Activated CD4-positive, alpha-beta T cell treated with anti-CD3 and anti-CD28 coated beads for 1 hour (primary cell): ENCODE measurements around the gene ANGPTL2.

Source experiments
- DNase-seq: peaks from one replicate; pipeline ENCODE4 v3.0.0-alpha.2; 2020

ANGPTL2 gene

DNA sequence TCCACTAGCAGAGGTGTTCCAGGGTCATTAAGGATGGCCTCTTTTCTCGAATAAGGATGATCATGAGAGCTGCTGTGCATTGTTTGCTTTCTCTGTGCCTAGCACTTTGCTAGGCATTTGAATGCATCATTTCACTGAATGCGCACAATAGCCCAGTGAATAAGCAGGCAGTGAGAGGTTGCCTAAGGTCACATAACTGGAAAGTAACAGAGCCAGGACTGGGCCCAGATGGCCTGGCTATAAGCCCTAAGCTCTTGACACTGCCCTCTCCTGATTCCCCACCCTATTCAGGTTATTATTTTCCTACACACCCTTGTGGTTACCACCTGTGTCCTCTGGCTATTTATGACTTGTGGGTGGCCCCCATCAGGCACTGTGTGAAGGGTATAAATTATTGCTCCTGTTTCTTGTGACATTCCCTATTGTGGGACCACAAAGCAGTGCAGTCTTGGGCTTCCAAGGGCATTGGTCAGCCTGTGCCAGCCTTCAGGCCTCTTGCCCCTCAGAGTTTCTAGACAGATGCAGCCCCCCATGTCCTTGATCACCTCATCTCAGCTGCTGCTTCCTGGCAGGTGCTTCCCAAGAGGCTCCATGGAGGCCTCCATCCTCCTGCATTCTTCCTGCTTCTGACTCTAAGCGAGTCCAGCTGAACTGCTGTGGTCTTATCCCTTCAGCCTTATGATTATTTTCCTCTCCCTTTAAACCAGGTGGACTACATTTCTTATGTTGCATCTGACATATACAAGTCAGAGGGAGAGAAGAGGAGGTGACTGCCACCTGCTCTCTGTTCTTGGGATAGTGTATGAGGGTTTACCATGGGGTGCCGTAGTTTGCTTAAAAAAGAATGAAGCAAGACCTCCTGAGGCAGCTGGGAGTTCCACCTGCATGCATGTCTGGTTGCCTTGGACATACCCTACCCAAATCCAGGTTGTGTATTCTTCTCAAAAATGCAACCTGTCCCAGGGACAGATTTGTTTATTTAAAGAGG, 47.6 kb downstream of the ANGPTL2 start:
- no peak for DNase-seq

DNA sequence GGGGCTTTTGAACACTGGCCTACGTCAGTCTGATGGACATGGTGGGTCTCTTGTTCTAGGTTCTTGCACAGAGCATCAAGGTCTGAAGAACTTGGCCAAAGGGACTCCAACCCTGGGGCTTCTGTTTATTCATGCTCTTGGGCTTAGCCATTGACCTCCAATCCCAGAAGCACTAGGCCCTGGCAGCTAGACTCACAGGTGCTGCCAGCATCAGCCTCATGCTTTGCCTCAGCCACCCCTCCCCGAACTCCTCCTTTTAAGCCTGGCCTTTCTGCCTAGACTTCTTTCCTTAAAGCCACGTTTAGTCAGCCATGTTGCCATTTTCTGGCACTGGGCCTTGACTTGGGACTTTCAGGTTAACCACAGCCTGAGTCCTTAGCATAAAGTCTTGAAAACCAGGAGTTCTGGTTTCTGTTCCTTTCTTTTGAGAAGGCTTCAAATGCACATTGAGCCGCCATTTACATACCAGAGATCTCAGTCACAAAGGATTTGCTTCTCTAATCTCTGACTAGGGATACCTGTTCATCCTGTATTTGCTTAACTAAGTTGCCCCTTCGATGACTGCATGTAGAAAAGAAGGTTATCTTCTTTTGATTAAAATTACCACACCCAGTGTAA, 54.7 kb downstream of the ANGPTL2 start:
- no peak for DNase-seq

DNA sequence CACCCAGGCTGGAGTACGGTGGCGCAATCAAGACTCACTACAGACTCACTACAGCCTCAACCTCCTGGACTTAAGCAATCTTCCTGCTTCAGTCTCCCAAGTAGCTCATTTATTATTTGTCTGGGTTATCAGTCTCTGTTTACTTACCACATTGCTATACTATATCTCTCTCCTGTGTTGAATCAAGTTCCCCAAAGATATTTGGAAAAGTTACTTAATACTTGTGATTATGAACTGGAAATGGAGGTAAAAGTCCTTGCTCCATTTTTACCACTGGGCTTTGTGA, 55.6 kb downstream of the ANGPTL2 start:
- no peak for DNase-seq

DNA sequence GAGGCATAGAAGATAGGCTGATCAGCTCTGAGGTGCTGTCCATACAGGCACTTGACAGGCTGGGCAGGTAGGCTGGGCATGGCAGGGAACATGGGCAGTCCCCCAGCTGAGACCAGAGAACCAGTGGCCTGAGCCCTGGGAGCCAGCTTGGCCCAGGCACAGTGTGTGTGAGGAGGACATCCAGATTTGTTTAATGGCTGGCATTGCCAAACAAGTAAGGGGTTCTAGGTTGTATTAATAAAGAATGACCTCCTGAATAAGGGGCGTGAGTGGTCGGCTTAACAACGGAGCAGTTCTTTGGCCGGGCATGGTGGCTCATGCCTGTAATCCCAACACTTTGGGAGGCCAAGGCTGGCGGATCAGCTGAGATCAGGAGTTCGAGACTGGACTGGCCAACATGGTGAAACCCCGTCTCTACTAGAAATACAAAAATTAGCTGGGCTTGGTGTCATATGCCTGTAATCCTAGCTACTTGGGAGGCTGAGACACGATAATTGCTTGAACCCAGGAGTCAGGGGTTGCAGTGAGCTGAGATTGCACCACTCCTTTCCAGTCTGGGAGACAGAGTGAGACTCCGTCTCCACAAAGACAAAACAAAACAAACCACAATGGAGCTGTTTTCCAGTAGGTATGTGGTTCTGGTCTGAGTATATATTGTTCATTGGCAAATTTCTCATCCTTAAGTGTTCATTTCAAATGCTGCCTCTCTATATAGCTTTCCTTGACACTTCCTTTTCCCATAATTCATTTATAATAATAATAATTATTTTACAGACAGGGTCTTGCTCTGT, 56.2 kb downstream of the ANGPTL2 start:
- DNase-seq = no peak

DNA sequence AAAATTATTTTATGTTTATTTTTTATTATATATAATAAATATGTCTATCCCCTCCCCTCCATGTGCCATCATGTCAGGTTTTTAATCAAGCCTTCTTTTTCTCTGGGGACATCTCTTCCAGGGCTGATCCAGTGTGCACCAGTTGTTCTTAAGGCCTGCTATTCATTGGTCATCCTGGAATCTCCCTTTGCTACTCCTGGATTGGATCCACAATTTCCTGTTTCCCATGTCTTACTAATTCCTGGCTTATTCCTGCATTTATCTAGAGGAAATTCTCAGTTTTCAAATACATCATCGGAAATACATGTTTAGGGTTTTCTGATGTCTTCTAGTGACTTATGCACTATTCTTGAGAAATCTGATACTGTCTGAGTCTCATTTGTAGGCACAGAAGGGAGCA, 56.8 kb downstream of the ANGPTL2 start:
- no peak for DNase-seq

DNA sequence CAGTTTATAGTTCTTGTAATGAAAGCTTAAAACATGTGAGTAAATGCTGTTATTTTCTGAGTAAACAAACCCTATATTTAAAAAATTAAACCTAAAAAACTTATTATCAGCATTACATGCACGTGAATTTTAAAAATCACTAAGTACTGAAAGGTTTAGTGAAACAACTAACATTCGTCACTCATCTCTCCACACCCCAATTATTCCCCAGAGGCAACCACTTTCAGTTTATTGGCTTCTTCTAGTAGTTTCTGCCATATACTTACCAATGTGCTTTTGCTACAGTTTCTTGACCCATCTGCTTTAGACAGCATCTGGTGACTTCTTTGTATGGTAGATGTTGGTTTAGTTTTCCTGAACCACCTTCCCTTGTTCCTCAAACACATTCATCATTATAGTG, 58.1 kb downstream of the ANGPTL2 start:
- DNase-seq = no peak

DNA sequence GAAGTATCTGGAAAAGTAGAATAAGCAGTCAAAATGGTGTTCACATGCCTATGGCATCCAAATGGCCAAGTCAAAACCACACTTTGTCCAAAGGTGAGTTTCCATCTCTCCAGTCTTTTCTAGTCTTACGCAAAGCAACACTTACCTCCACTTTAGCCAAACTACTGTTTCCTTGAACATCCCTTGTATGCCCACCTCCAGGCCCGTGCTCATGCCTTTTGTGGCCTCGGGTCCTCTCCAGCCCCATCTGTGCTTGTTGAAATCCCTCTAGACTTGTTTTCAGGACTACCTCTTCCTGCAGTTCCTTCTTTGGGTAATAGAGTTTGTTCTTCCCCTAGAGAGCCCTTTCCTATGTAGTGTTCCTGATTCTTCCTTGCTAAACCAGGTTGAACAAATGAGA, 61.0 kb downstream of the ANGPTL2 start:
- no peak for DNase-seq

DNA sequence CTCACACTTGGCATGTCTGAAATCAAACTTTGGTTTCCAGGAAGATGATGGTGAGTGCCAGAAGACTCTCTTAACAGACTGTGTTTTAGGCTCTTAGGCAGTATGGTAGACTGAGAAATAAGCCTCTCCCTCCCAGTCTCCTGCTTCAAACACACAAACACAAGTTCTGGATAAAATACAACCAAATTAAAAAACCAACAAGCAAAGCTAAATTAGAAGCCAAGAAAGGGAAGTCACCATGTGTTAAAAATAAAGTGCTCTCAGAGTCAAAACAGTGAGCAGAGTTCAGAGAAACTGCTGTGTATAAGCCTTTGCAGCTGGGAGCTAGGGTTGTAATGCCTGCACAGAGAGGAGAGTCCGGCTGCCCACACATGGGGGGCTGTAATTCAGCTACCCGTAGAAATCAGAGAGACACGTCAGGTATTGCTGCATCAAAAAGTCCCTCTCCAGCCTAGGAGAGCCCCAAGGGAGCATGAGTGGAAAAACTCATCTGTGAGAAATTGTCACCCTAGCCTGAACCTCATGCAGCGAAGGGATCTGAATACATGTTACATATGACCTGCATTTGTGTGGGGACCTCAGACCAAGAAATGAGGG, 62.6 kb downstream of the ANGPTL2 start:
- no peak for DNase-seq

DNA sequence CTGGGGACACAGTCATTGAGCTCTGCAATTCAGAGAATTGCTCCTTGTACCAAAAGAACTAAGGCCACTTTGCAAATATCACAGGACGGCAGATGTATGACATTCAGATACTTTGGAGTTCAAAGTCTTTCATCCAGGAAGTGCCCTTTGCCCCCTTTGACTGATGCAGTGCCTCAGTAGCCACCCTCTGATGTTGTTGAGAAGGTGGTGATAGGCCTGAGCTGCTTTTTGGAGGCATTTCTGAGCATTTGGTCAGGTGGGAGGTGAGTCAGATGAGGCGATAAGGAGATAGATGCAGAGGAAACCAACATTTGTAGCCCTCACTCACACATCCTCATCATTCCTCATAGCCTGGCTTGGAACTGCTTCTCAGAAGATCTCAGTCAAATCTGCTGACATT, 63.4 kb downstream of the ANGPTL2 start:
- DNase-seq = no peak

DNA sequence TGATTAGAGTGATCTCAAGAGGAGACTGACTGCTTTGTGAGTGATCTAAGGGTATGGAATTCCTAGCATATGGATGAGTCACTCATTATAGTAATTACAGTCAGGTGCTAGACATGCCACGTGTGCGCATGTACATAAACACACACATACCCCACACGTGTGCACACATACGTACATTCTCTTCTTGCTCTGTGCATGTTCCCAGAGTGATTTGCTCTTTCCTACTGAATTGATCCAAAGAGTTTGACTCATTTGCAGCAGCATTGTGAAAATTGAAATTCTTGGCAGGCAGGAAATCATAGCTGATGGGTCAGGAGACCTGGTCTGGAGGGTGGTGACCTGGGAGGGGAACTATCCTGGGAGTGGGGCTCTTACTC, 63.8 kb downstream of the ANGPTL2 start:
- no peak for DNase-seq

DNA sequence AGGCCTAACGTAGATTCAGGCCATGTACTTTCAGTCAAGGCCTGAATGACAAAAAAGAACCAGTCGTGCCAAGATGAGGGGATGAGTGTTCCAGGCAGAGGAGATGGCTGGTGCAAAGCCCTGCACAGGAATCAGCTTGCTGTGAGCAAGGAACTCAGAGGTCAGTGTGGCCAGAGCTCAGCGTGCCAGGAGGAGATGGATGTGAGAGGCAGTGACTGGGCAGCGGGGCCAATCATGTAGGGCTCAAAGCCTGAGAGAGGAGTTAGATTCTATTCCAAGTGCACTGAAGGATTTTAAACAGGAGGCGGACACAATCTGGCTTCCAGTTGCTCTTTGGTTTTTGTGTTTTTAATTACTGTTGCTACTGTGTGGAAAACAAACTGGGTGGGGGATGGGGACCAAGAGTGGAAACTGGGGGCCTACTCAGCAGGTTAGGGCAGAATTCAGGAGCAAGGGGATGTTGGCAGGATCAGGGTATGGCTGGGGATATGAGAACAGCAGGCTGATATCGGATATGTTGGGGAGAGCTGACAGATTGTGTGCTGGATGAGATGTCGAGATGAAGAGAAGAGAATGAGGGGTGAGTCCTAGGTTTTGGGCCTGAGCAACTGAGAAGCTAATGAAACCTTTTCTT, 64.3 kb downstream of the ANGPTL2 start:
- DNase-seq = no peak

DNA sequence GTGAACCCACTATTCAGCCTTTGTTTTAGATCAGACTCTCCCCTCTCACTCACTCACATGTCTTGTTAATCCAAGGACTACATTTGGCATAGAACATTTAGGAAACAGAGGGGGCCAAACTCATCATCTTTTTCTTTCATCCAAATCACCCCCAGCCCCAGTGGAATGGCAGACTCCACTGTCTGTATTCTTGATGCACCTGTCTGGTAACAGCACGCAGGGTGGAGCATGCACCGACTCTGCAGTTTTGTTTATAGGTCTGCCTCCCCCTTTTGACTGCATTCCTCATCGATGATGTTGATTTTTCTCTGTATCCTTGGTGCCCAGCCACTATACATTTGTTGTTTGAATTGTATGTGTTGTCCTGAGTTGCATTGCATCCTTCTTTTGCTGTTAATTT, 66.0 kb downstream of the ANGPTL2 start:
- no peak for DNase-seq

DNA sequence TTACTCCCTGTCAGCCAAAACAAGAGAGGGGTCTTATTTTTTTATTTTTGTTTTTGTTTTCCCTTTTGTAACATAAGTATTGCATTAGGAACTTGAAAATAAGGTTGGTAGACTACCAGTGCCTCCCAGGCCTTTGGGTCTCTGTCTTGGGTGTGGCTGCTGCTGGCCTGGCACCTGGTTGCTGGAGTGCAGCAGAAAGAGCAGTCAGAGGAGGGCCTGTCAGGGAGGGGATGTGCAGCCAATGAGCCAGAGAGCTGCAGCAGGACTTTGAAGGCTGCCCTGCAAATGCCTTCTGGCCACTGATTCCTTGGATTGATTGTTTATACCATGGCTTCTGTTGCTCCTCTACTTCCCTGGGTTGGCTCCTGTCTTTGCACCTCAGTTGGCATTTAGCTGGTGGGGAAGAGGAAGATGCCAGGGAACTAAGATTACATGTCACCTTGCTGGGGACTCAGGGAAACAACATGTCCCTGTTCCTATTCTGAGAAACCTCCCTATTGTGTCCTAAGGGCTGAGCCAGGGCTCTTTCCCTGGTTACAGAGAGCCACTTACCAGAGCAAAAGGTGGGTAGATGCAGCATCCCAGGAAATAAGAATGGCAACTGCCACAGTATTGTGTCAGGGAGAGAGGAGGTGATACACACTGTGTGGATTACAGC, 66.6 kb downstream of the ANGPTL2 start:
- no peak for DNase-seq

DNA sequence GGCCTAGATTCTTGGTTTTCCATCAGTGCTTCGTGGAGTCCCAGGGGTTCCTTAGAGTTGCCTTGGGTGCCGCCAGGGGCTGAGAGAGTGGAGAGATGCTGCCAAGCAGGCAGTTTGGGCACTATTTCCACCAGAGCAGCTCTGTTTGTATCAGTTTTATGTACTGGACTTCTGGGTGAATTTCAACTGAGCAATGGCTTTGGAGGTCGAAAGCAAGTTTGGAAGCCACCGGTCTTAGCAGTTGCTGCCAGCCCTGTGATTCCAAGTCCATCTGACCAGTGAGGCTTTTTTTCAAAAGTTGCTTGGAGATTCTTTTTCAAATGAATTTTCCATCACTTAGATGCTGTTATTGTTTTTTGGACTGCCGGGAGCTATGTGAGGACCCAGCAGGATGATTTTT, 68.5 kb downstream of the ANGPTL2 start:
- DNase-seq = no peak

DNA sequence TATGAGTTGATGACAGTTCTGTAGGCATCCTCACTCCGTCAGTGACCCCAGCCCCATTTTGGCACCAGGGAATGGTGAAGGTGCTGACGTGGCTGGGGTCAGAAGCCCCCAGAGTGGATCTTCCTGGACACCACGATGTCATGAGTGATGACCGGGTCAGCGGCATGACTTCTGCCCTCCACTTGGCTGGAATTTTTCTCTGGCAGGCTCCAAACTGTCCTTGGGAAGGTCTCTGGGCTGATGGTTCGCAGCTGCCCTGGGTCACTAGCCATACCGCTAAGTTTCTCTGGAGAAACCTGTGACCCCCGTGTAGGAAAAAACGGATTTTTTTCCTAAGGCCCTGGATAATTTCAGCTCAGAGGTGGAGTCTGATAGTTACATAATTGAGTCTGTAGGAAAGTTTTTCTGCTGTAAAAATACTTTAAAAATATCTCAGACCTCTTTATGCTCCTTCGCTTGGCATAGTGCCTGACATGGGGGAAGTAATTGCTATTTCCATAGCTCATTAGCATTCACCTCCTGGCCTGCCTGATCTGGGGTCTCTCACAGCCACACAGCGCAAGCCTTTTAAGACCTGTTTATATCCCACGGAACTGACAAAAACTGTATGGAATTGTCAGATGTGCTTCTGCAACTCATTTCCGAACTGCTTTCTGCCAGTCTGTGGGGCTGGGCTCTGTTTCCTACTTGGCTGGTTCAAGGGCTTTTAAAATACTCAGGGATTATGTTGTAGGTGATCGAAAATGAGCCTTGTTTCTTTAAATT, 69.2 kb downstream of the ANGPTL2 start:
- no peak for DNase-seq

DNA sequence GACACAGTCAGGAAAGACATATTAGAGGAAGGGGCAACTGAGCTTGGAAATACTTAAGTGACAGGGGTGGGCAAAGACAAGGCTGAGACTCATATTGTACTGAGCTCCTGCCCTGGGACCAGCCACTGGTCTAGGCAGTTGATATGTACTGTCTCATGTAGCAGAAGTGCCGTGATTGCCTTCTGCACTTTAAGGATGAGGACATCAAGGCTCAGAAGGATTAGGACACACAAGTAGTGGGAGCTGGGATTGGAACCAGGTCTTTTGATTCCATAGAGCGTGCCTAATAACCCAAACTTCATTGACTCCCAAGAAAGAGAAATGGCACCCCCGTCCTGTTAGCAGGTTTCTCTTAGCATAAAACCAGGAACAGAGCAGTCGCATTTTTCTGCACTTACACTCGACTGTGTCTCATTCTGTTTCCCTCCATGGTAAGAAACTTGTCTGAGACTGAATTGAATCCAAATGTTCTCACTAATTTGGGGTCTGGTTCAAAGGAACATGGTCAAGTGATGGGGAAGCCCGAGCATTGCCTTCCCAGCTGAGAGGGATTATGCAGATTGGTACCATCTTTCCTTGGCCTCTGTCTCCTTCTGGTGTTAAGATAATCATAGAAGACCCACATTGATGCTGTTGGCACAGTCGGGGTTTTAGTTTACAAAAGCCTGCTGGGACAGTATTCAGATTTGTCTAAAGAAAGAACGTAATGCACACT, 70.4 kb downstream of the ANGPTL2 start:
- no peak for DNase-seq

DNA sequence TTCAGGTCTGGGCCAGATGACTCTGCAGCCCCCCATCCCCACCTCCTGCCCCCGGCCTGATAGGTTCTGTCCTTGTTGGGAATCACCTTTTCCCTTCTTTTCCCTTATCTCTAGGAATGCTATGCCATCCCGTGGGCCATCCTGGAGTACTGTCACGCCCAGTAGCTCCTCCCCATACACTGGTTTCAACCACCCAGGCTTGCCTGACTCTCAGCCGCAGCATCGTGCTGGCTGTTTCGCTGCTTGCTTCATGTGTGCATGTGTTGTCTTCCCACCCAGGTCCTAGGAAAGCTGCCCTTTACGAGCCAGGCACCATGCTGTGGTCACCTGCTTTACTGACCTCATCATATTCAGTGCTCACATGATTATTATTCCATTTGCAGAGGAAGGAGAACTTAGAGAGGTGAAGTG, 71.8 kb downstream of the ANGPTL2 start:
- no peak for DNase-seq

DNA sequence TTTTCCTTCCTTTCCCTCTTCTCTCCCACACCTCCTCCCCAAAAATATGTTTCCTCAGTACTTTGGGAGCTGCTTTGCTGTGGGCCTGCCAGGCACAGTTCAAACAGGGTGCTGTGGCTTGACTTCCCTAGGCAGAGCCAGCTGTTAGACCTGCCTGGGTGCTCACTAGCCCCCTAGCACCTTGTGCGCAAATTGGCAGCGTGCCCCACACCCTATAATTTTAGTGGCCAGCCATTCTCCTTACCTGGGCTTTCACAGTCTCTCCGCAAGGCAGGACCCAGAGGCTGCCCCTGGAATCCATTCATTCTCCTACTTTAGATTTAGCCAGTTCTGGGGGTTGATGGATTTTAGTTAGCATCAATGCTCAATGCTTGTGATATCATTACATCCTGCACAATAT, 72.3 kb downstream of the ANGPTL2 start:
- DNase-seq = no peak

DNA sequence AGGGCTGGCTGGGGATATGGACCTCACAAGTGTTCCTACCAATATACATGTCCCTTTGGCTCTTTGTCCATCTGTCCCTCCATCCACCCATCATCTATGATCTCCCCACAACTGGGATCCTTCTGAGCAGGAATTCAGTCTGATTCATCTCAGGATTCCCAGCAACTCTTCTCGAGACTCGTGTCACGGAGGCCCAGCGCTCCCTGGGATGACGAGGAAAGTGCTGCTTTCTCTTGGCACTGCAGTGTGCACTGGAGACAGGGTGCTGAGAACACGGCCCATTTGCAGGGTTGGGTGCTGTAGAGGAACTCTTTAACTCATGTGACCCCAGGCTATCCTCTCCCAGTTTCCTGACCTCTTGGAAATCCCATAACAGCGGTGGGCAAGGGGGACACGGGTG, 72.9 kb downstream of the ANGPTL2 start:
- no peak for DNase-seq

DNA sequence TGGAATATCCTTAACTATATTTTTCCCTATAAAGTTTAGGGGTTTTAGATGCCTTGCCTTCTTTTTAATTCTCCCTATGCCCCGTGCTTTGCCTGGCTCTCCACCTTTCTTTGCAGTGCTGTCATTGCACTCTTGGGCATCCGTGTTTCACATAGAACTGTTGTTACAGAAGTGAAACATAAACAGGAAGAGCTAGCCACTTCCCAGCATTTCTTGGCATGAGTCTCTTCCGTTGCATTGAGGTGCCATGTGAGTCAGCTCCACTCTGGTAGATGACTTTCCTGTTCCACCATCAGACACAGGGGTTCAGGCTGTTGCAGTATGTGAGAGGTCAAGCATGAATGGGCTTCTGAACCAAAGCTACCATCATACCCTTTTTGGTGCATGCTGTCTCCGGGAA, 73.4 kb downstream of the ANGPTL2 start:
- no peak for DNase-seq

DNA sequence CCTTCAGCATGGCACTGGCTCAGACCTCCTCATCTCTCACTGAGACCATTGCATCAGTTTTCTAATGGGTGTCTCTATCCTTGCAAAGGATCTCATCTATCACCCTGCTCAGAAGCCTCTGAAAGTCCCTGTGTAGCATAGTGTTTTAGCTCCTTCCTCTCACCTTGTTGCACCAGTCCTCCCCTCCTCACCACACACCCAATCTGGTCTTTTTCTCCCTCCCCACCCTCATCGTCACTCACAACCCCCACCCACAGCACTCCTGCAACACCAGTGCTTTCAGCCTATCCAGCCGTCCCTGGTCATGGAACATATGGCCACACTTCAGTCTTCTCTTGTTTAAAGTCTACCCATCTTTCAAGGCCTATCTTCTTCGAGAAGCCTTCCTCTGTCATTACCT, 74.5 kb downstream of the ANGPTL2 start:
- no peak for DNase-seq
